DND-41 (cell line): ENCODE data around the gene KLLN.
A peak's percentile ranks its signal among the peaks of the same experiment; 100 is the strongest.

Source experiments
- ATAC-seq: fragments of 200-7000 bp; cut with Tn5 transposase; 3 replicates; pipeline ENCODE4 v1.9.1; 2021; ENCODE audit warnings: low read depth; ENCODE audit not compliant: insufficient read depth
- DNase-seq: peaks from one replicate; pipeline ENCODE4 v3.0.0-alpha.2; 2020
- H2AFZ ChIP-seq: 2 replicates; pipeline ENCODE4 v1.6.0; 2012; ENCODE audit warnings: low read depth, low read length
- H3K27ac ChIP-seq: 2 replicates; pipeline ENCODE4 v1.5.1; 2012; ENCODE audit warnings: low read length, inconsistent platforms
- H3K27me3 ChIP-seq: fragments of 200-600 bp; sonication (generic); 2 replicates; pipeline ENCODE4 v1.6.0; 2012; ENCODE audit warnings: low read length, mild to moderate bottlenecking, inconsistent platforms; ENCODE audit not compliant: insufficient read depth, poor library complexity
- H3K36me3 ChIP-seq: 2 replicates; pipeline ENCODE4 v1.5.1; 2012; ENCODE audit warnings: low read length, inconsistent platforms; ENCODE audit not compliant: insufficient read depth
- H3K4me1 ChIP-seq: 2 replicates; pipeline ENCODE4 v1.5.1; 2012; ENCODE audit warnings: mild to moderate bottlenecking, low read length; ENCODE audit not compliant: insufficient read depth
- H3K4me2 ChIP-seq: 2 replicates; pipeline ENCODE4 v1.6.0; 2012; ENCODE audit warnings: mild to moderate bottlenecking, moderate library complexity, low read length, inconsistent platforms; ENCODE audit not compliant: insufficient read depth
- H3K4me3 ChIP-seq, 2 experiments: fragments of 200-600 bp in 1 of 2; shearing (Covaris generic) in 1 of 2; 2 replicates each; pipeline ENCODE4 v1.5.1; 2012 to 2016; ENCODE audit warnings: inconsistent platforms in 2 of 2, low read length in 2 of 2, mild to moderate bottlenecking in 2 of 2, low read depth in 1 of 2, moderate library complexity in 1 of 2
- H3K79me2 ChIP-seq: 2 replicates; pipeline ENCODE4 v1.6.0; 2012; ENCODE audit warnings: low read length, inconsistent platforms; ENCODE audit not compliant: insufficient read depth
- H3K9ac ChIP-seq: 2 replicates; pipeline ENCODE4 v1.6.0; 2012; ENCODE audit warnings: low read depth, mild to moderate bottlenecking, inconsistent platforms, low read length, moderate library complexity
- H3K9me3 ChIP-seq: 2 replicates; pipeline ENCODE4 v1.5.1; 2012; ENCODE audit warnings: low read length, moderate library complexity, mild to moderate bottlenecking, inconsistent platforms; ENCODE audit not compliant: insufficient read depth, severe bottlenecking
- H4K20me1 ChIP-seq: 2 replicates; pipeline ENCODE4 v1.6.0; 2012; ENCODE audit warnings: low read length; ENCODE audit not compliant: insufficient read depth
- CTCF ChIP-seq: IDR thresholded peaks from 2 replicates; pipeline ENCODE4 v1.5.1; 2012; ENCODE audit warnings: borderline replicate concordance, low read length, moderate library complexity, mild to moderate bottlenecking; ENCODE audit not compliant: poor library complexity, severe bottlenecking; ENCODE audit errors: extremely low read depth
- EZH2 ChIP-seq: IDR thresholded peaks from 3 replicates; pipeline ENCODE4 v1.6.1; 2012; ENCODE audit warnings: borderline replicate concordance, low read depth, mild to moderate bottlenecking, moderate library complexity, low read length, inconsistent platforms; ENCODE audit not compliant: severe bottlenecking

Gene KLLN

GRCh38 chr10:87842776-87843497 lies 20.4 kb downstream of the KLLN start:
- H3K27ac ChIP-seq, result no peak overlapping the region
- no peak overlapping the region for H3K9ac ChIP-seq
- no peak overlapping the region for H3K4me3 ChIP-seq
- H4K20me1 ChIP-seq, result no peaks in the 10 kb centered on the region
- TF ChIP-seq EZH2, result no peak
- TF ChIP-seq CTCF, result peak; percentile 9
- ATAC-seq (peak; percentile 88), DNase-seq (no peak)
- H3K36me3 ChIP-seq, result no peaks in the 10 kb centered on the region
- H3K4me1 ChIP-seq, result peaks cover 13% of the 10 kb centered on the region; the same call in 1 of the 2 replicates
- no peaks in the 10 kb centered on the region for H3K79me2 ChIP-seq
- H2AFZ ChIP-seq, result no peak overlapping the region
- no peak overlapping the region for H3K4me2 ChIP-seq
- no peaks in the 10 kb centered on the region for H3K27me3 ChIP-seq
- no peaks in the 10 kb centered on the region for H3K9me3 ChIP-seq

GRCh38 chr10:87842220-87842641 lies 21.1 kb downstream of the KLLN start:
- Histone ChIP-seq H3K9me3 (no peaks in the 10 kb centered on the region), H3K4me2 (no peak overlapping the region), H3K27me3 (no peaks in the 10 kb centered on the region), H2AFZ (peak overlapping the region; percentile 26; the same call in 1 of the 2 replicates), H3K4me3 (no peak overlapping the region), H3K4me1 (peaks cover 13% of the 10 kb centered on the region; the same call in 1 of the 2 replicates), H3K27ac (peak overlapping the region; percentile 31; the same call in 1 of the 2 replicates), H3K9ac (no peak overlapping the region), H3K36me3 (no peaks in the 10 kb centered on the region), H4K20me1 (no peaks in the 10 kb centered on the region), H3K79me2 (no peaks in the 10 kb centered on the region)
- ATAC-seq (no peak), DNase-seq (no peak)
- TF ChIP-seq CTCF, result no peak

GRCh38 chr10:87841186-87841585 lies 22.1 kb downstream of the KLLN start:
- no peak for DNase-seq
- Histone ChIP-seq H3K4me2 (no peak overlapping the region), H3K4me1 (peaks cover 13% of the 10 kb centered on the region; the same call in 1 of the 2 replicates), H2AFZ (no peak overlapping the region), H3K79me2 (no peaks in the 10 kb centered on the region), H3K36me3 (no peaks in the 10 kb centered on the region), H3K4me3 (no peak overlapping the region), H3K27me3 (no peaks in the 10 kb centered on the region), H3K9ac (no peak overlapping the region), H4K20me1 (no peaks in the 10 kb centered on the region), H3K9me3 (no peaks in the 10 kb centered on the region), H3K27ac (no peak overlapping the region)
- TF ChIP-seq EZH2 (no peak), CTCF (no peak)
- no peak for ATAC-seq
